ENCODE measurements around the gene EXOC6.

Gene EXOC6, protein sequence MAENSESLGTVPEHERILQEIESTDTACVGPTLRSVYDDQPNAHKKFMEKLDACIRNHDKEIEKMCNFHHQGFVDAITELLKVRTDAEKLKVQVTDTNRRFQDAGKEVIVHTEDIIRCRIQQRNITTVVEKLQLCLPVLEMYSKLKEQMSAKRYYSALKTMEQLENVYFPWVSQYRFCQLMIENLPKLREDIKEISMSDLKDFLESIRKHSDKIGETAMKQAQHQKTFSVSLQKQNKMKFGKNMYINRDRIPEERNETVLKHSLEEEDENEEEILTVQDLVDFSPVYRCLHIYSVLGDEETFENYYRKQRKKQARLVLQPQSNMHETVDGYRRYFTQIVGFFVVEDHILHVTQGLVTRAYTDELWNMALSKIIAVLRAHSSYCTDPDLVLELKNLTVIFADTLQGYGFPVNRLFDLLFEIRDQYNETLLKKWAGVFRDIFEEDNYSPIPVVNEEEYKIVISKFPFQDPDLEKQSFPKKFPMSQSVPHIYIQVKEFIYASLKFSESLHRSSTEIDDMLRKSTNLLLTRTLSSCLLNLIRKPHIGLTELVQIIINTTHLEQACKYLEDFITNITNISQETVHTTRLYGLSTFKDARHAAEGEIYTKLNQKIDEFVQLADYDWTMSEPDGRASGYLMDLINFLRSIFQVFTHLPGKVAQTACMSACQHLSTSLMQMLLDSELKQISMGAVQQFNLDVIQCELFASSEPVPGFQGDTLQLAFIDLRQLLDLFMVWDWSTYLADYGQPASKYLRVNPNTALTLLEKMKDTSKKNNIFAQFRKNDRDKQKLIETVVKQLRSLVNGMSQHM

DNA sequence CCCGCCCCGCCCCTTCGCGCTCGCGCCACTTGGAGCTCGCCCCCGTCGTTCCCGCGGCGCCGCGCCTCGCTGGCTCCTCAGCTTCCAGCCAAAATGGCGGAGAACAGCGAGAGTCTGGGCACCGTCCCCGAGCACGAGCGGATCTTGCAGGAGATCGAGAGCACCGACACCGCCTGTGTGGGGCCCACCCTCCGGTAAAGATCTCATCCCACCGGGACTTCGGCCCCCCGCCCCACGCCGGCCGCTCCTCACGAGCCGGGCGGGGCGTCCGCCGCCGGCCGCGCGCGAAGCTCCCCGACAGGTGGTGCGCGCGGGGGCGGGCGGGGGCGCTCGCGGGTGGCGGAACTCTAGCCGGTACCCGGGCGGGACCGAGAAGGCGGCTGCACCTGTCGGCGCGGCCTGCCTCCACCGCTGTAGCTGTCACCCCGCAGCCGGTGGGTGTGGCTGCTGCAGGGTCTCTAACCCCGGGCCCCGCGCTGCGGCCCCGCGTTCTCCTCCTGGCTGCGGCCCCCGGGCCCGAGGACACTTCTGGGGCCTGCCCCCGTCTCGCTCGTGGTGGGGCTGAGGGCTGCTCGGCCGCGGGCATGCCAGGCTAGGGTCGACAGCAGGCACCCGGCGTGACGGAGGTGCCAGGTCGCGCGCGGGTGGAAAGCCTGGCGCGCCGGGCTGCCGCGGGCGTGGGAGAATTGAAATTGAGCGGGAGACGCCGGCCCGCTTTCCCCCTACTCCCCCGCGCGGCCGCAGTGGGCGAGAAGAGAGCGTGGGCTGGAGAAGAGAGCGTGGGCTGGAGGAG, at the start of gene EXOC6:
EXOC6 (plus strand) TSS at position 80 of the 793 bp plus-strand sequence; CDS start at position 94, 14 bp downstream.
- no peak for TF ChIP-seq GATA3 (IDR thresholded peaks at IDR 0.05; ENCODE audit: low read depth, low read length)
- TF ChIP-seq GATA2 (IDR thresholded peaks at IDR 0.05; ENCODE audit: low read depth, low read length): no peak

DNA sequence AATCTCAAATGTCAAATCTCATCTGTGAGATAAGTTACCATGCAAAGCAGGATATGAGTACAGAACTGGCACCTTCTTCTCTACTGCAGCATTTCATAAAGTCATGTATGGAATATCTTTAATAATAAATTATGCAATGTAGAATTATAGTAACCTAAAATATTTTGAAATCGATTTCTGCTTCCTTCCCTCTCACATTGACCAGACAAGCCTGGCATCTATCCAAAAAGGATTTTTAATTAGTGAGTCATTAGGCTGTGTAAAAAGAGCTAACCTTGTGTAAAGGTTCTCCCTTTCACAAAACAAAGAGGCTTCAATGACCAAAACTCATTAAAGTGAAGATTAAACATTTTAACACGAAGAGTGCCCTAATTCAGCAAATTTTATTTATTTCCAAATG, 48.8 kb upstream of the EXOC6 start:
- no peak for TF ChIP-seq GATA2 (IDR thresholded peaks at IDR 0.05; ENCODE audit: low read depth, low read length)
- TF ChIP-seq GATA3 (IDR thresholded peaks at IDR 0.05; ENCODE audit: low read depth, low read length): no peak

DNA sequence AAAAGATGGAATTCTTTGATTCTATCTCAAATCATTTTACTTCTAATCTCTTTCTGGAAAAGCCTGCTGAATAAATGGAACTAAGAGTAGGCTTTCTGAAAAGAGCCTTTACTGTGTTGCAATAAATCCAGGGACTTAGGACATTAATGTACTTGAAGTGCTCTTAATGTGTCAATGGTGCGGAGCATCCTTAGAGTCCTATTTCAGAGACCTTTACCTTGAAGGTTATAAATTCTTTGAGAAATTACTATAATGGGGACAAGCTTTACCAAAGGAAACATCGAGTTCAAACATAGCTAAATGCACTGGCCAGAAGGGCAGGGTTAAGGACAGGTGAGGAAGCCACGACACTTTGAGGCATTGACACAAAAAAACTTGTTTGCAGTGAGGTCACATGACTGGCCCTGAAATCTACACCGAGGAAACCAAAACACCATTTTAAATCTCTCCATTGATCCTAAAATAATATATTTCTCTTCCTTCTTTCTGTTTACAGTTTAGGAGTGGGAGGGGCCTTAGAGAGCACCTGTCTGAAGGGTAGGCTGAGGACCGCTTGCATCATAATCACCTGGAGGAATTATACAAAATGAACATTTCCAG, 48.1 kb upstream of the EXOC6 start:
- TF ChIP-seq GATA2 (IDR thresholded peaks at IDR 0.05; ENCODE audit: low read depth, low read length) (no peak), GATA3 (IDR thresholded peaks at IDR 0.05; ENCODE audit: low read depth, low read length) (no peak)

DNA sequence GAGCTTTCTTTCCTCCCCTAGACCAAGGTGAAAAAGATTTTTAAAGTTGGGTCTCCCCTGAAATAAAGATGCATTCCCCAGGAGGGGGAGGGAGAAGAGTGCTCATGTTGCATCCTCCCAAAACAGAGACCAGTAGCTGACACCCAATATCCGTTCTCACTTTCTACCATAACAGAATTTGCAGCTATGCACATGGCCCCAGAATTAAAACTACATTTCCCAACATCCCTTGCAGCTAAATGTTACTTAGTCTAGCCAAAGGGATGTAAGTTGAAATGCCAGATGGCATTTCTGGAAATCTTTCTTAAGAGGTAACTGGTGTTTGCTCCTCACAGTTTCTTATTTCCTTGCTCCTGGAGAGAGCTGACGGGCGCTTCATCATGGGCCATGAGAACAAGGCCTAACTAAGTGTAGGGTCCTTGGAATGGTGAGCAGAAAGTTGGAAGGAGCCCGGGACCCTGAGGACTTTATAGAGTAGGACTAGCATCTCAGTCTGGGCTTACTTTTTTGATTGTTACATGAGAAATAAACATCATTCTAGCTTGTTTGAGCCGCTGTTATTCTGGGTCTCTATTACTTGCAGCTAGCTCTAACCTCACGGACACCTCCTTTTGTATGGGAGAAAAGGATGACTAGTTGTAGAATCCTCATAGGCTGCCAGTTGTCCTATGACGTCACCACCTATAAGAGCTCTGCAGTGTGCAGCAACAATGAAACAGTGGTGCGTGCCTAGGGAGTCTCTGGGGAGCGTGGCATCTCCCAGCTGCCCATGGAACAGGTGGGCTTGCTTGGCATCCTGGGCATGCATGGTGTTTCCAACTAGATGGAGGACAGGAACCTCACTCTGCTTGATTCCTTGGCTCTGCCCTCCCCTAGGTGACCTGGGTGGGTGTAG, 46.1 kb upstream of the EXOC6 start:
- TF ChIP-seq GATA2 (IDR thresholded peaks at IDR 0.05; ENCODE audit: low read depth, low read length) (no peak), GATA3 (IDR thresholded peaks at IDR 0.05; ENCODE audit: low read depth, low read length) (no peak)

DNA sequence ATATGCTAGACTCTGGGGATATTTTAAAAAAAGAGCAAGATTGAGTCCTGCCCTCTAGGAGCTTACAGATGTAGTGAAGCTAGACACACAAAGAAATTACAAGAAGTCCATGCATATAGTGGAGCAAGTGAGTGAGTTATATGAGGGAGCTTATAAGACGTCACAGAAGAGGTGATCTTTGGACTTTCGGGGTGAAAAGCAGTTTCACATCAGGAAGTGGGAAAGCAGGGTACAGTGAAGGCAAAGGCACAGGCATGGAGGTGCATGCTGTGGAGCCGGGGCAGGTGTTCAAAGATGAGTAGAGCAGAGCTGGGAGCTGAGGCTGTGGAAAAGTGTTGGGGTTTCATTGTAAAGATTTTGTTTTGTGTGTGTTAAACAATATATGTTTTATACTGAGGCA, 38.5 kb upstream of the EXOC6 start:
- TF ChIP-seq GATA3 (IDR thresholded peaks at IDR 0.05; ENCODE audit: low read depth, low read length): no peak
- TF ChIP-seq GATA2 (IDR thresholded peaks at IDR 0.05; ENCODE audit: low read depth, low read length): no peak

DNA sequence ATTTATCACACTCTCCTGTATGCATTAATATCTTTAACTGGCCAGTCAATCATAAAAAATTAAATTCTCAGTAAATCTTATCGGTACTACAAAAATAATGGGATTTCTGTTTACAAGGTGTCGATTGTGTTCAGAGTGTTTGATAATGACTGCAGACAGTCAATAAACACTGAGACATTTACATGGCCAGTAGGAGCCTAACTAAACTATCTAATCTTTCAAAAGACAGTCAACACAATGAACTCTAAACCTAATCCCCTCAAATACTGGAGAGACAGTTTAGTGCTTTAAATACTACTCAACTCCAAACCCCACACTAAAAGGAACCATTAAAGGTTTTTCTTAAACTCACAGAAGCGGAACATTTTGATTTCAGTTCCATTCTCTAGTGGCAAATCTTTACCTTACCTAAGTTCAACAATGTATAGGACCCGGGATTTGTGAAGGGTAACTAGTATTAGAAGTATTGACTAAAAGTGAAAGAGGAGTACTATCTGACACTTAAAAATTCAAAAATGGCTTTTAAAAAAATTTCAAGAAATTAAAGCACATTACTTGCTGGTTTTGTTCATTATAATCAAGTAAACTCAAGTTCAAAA, 37.3 kb upstream of the EXOC6 start:
- no peak for TF ChIP-seq GATA3 (IDR thresholded peaks at IDR 0.05; ENCODE audit: low read depth, low read length)
- no peak for TF ChIP-seq GATA2 (IDR thresholded peaks at IDR 0.05; ENCODE audit: low read depth, low read length)

DNA sequence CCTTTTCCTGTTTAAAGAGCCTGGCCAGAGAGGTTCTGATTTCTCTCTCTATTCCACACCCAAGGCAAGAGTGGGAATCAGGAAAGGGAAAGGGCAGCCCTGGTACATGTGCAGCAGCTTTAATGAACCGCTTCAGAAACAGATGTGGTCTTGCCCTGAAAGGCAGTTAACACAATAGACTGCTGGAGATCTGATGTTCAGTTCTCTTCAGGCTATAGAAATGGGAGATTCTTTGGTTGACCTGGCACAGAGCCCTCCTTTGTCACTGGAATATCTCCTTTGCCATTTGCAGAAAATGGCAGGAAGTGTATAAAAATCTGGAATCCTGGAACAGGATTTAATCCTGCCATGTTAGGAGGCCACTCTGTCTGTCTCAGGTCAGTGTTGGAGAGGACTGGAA, 36.3 kb upstream of the EXOC6 start:
- TF ChIP-seq GATA2 (IDR thresholded peaks at IDR 0.05; ENCODE audit: low read depth, low read length) (peak; percentile 28; the same call in 1 of the 2 replicates), GATA3 (IDR thresholded peaks at IDR 0.05; ENCODE audit: low read depth, low read length) (no peak)

DNA sequence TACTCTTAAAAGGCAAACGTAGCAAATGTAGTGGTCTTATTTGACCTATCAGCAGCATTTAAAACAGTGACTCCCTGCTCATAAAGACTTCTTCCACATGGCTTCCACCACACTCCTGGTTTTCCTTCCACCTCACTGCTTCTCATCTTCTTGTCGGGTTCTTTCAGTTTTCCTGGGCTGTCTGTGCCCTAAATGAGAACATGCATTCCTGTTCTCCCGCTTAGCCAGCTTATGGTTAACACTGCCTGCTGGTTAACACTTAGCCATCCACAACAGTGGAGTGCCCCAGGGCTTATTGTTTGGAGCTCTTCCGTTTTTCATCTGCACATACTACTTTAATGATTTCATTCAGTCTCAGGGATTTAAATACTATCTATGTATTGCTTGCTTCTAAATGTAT, 34.3 kb upstream of the EXOC6 start:
- TF ChIP-seq GATA2 (IDR thresholded peaks at IDR 0.05; ENCODE audit: low read depth, low read length): no peak
- no peak for TF ChIP-seq GATA3 (IDR thresholded peaks at IDR 0.05; ENCODE audit: low read depth, low read length)

DNA sequence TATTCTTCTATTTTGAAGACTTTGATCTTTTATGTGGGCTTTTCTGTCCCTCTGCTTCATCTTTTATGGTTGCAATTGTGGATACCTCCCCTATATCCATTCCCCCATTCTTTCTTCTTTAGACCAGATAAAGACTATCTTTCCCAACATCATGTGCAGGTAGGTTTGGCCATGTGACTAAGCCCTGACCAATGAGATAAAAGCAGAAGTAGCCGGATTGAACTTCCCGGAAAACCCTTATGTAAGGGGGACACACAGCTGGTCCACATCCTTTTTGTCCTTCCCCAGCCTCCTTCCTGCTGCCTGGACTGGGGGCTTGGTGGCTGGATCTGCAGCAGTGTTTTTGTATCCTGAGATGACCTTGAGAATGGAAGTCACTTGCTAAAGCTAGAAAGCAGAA, 33.5 kb upstream of the EXOC6 start:
- TF ChIP-seq GATA2 (IDR thresholded peaks at IDR 0.05; ENCODE audit: low read depth, low read length) (no peak), GATA3 (IDR thresholded peaks at IDR 0.05; ENCODE audit: low read depth, low read length) (no peak)

DNA sequence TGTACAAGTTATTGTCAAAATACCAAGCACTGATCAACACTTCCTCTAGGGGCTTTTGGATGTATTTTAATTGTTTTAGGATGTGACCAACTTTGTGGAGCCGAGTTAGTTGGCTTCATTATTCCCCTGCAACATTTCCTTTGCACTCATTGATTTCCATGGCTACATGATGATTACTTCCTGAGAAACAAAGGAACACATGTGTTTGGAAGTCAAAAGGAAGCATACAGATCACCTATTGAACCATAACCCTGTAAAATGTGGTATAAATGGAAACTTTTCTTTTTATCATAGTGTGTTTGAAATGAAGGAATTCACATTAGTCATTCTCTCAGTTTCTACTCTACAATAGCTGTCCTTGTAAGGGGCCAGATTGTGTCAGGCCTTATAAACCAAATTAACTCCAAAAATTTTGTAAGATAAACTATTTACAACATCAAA, 32.2 kb upstream of the EXOC6 start:
- TF ChIP-seq GATA3 (IDR thresholded peaks at IDR 0.05; ENCODE audit: low read depth, low read length) (no peak), GATA2 (IDR thresholded peaks at IDR 0.05; ENCODE audit: low read depth, low read length) (no peak)

DNA sequence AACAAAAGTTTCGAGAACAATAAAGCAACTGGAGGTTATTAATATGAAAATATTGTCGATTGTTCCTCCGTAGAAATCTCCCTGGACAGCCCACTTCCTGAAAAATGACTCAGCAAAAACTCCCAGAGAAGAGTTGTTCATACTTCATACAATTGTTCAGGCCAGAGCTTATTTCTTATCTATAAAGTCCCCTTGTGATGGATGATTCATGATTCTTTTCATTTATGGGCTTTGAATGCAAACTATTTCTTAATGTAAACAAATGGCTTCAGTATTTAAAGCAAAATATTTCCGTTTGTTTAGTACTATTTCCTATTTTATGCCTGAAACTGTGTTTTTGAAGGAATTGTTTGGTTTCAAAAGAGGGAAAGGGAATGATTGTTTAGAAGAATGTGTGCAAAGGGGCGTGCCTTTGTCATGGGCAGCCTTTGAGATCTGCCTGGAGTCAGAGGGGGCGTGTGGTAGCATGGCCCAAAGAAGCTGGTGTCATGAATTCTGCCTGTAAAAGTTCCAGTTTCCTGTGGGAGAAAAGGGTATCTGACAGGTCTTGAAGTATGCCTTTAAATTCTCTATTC, 26.2 kb upstream of the EXOC6 start:
- no peak for TF ChIP-seq GATA3 (IDR thresholded peaks at IDR 0.05; ENCODE audit: low read depth, low read length)
- no peak for TF ChIP-seq GATA2 (IDR thresholded peaks at IDR 0.05; ENCODE audit: low read depth, low read length)

DNA sequence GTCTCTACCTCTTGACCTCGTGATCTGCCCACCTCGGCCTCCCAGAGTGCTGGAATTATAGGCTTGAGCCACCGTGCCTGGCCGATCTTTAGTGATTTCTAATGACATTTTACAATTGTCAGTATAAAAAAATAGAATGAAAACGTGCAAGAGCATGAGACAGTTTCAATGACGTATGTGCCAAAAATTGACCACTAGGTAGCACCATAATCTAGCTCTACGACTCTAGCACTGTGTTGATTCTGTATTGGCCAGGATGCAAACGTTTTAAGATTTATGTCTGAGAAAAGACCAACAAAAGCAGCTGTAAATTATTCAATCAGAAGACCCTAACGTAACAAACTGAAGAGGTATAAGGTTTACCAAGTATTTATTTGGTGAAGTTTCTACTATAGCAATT, 25.4 kb upstream of the EXOC6 start:
- TF ChIP-seq GATA3 (IDR thresholded peaks at IDR 0.05; ENCODE audit: low read depth, low read length): no peak
- no peak for TF ChIP-seq GATA2 (IDR thresholded peaks at IDR 0.05; ENCODE audit: low read depth, low read length)
